Kidney tubule cell (primary cell): ENCODE results near the gene USO1.
"Not testable (repeated sequence)": the region's sequence is repeated elsewhere in the genome, so short reads cannot be mapped to it uniquely, and the experiment has no call there.

Source experiments
- DNase-seq: peaks from one replicate; pipeline ENCODE4 v3.0.0-alpha.2; 2018; ENCODE audit warnings: low spot score

The USO1 gene

GRCh38 chr4:75714704-75715103, 9.7 kb upstream of the USO1 start:
- no peak for DNase-seq

- no peak for DNase-seq
Observed at GRCh38 chr4:75715105-75715799, 9.1 kb upstream of the USO1 start.

- DNase-seq, result not testable (repeated sequence)
Observed at GRCh38 chr4:75716054-75716453, 8.3 kb upstream of the USO1 start.

- no peak for DNase-seq
Observed at GRCh38 chr4:75717408-75717807, 7.0 kb upstream of the USO1 start.

- DNase-seq, result peak; percentile 82
Observed at GRCh38 chr4:75718529-75718928, 5.8 kb upstream of the USO1 start.

- DNase-seq, result no peak
Observed at GRCh38 chr4:75722417-75722816, 2.0 kb upstream of the USO1 start.

GRCh38 chr4:75723163-75724065, 963 bp upstream of the USO1 start:
- DNase-seq, result peak; percentile 67

- peak; percentile 82 for DNase-seq
Observed at GRCh38 chr4:75724867-75725724, 719 bp downstream of the USO1 start.

- not testable (repeated sequence) for DNase-seq
Observed at GRCh38 chr4:75725942-75726538, 1.7 kb downstream of the USO1 start.

- DNase-seq, result no peak
Observed at GRCh38 chr4:75726577-75726976, 2.2 kb downstream of the USO1 start.

GRCh38 chr4:75727073-75727472, 2.7 kb downstream of the USO1 start:
- DNase-seq, result no peak

- DNase-seq, result no peak
Observed at GRCh38 chr4:75729836-75730235, 5.5 kb downstream of the USO1 start.

- no peak for DNase-seq
Observed at GRCh38 chr4:75733369-75733768, 9.0 kb downstream of the USO1 start.

- no peak for DNase-seq
Observed at GRCh38 chr4:75735525-75735924, 11.1 kb downstream of the USO1 start.

- no peak for DNase-seq
Observed at GRCh38 chr4:75736862-75737261, 12.5 kb downstream of the USO1 start.

- no peak for DNase-seq
Observed at GRCh38 chr4:75737398-75737797, 13.0 kb downstream of the USO1 start.

GRCh38 chr4:75741027-75741426, 16.6 kb downstream of the USO1 start:
- no peak for DNase-seq

GRCh38 chr4:75742451-75742850, 18.1 kb downstream of the USO1 start:
- DNase-seq, result no peak

GRCh38 chr4:75745161-75745560, 20.8 kb downstream of the USO1 start:
- peak; percentile 30 for DNase-seq

GRCh38 chr4:75745721-75746199, 21.4 kb downstream of the USO1 start:
- DNase-seq, result no peak

GRCh38 chr4:75752637-75753036, 28.3 kb downstream of the USO1 start:
- no peak for DNase-seq

- DNase-seq, result peak; percentile 13
Observed at GRCh38 chr4:75769036-75769435, 44.7 kb downstream of the USO1 start.
